ENCODE results near the gene INF2. TPM values are rescaled to one million over a fixed set of nuclear protein-coding genes. Genes with fewer than 3 reads are reported as not detected.
"Not testable (repeated sequence)": the region's sequence is repeated elsewhere in the genome, so short reads cannot be mapped to it uniquely, and the experiment has no call there.

Gene INF2
- polyA plus RNA-seq, 10 donors: 31.6 to 57.0 (median 43.3) TPM

GRCh38 chr14:104656014-104656714, 33.3 kb upstream of the INF2 start:
- DNase-seq: peak in 1 of 3 donors; percentile 61

- peak in 1 of 3 donors; percentile 42 for DNase-seq
These were observed 32.3 kb upstream of the INF2 start for GRCh38 chr14:104657101-104657524.

GRCh38 chr14:104657563-104658324, 31.7 kb upstream of the INF2 start:
- DNase-seq: no peak

GRCh38 chr14:104658325-104658712, 31.1 kb upstream of the INF2 start:
- no peak for DNase-seq

GRCh38 chr14:104659146-104659545, 30.3 kb upstream of the INF2 start:
- no peak for DNase-seq

- DNase-seq: peak in 1 of 3 donors; percentile 67
These were observed 29.5 kb upstream of the INF2 start for GRCh38 chr14:104659764-104660523.

GRCh38 chr14:104660597-104660996, 28.8 kb upstream of the INF2 start:
- no peak for DNase-seq

GRCh38 chr14:104661086-104661485, 28.3 kb upstream of the INF2 start:
- no peak for DNase-seq

GRCh38 chr14:104661528-104662157, 27.8 kb upstream of the INF2 start:
- not testable (repeated sequence) for DNase-seq

- not testable (repeated sequence) for DNase-seq
These were observed 26.9 kb upstream of the INF2 start for GRCh38 chr14:104662472-104662871.

GRCh38 chr14:104664107-104664506, 25.3 kb upstream of the INF2 start:
- DNase-seq: no peak

- DNase-seq: no peak
These were observed 24.8 kb upstream of the INF2 start for GRCh38 chr14:104664588-104664987.

GRCh38 chr14:104665114-104665656, 24.2 kb upstream of the INF2 start:
- peak in 1 of 3 donors; percentile 63 for DNase-seq

GRCh38 chr14:104665657-104666522, 23.5 kb upstream of the INF2 start:
- DNase-seq: peak in 1 of 3 donors; percentile 33

- not testable (repeated sequence) for DNase-seq
These were observed 22.9 kb upstream of the INF2 start for GRCh38 chr14:104666523-104666895.

GRCh38 chr14:104666981-104667380, 22.4 kb upstream of the INF2 start:
- no peak for DNase-seq

- DNase-seq: no peak
These were observed 19.7 kb upstream of the INF2 start for GRCh38 chr14:104669697-104670096.

- not testable (repeated sequence) for DNase-seq
These were observed 18.0 kb upstream of the INF2 start for GRCh38 chr14:104671330-104671977.

GRCh38 chr14:104672119-104672518, 17.3 kb upstream of the INF2 start:
- not testable (repeated sequence) for DNase-seq

- no peak for DNase-seq
These were observed 15.9 kb upstream of the INF2 start for GRCh38 chr14:104673481-104673880.
